Measurements from ENCODE around the gene RIC1. TPM values are rescaled to one million over a fixed set of nuclear protein-coding genes. Genes with fewer than 3 reads are reported as not detected.

RIC1 gene
- total RNA-seq, 1 donor from 2014 or later = 40.7 TPM

DNA sequence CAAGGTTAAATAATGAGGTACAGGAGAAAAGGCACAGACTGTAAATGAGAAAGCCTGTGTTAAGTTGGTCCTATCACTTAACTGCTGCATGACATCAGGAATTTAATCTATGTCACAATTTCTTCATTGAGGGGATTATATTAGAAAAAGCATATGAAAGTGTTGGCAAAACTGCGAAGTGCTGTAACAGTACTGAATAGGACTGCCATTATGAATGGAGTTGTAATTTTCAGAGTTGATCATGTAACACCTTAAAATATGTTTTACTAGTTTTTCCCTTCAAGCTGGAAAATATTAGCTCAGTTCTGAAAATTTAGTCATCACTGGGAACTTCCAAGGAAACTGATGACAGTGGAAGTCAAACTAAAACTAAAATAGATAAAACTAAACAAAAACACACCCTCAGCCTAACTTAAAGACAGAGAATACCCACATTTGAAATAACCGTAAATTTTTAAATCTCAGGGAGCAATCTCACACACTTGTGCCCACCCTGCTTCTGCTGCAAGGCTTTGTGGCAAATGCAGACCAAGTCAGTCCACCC is 158.9 kb downstream of the RIC1 start:
- TF ChIP-seq, protein P1, sequence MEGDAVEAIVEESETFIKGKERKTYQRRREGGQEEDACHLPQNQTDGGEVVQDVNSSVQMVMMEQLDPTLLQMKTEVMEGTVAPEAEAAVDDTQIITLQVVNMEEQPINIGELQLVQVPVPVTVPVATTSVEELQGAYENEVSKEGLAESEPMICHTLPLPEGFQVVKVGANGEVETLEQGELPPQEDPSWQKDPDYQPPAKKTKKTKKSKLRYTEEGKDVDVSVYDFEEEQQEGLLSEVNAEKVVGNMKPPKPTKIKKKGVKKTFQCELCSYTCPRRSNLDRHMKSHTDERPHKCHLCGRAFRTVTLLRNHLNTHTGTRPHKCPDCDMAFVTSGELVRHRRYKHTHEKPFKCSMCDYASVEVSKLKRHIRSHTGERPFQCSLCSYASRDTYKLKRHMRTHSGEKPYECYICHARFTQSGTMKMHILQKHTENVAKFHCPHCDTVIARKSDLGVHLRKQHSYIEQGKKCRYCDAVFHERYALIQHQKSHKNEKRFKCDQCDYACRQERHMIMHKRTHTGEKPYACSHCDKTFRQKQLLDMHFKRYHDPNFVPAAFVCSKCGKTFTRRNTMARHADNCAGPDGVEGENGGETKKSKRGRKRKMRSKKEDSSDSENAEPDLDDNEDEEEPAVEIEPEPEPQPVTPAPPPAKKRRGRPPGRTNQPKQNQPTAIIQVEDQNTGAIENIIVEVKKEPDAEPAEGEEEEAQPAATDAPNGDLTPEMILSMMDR (IDR thresholded peaks at IDR 0.05) = no peak
- Mint-ChIP-seq H3K4me1 (ENCODE audit: low read depth) (peaks cover 15% of the 10 kb centered on the region), H3K36me3 (ENCODE audit: low read depth) (peaks cover 18% of the 10 kb centered on the region), H3K27me3 (ENCODE audit: low read depth) (no peaks in the 10 kb centered on the region), H3K27ac (ENCODE audit: unreplicated experiment) (no peak overlapping the region), H3K4me3 (ENCODE audit: unreplicated experiment) (no peak overlapping the region), H3K9me3 (ENCODE audit: low read depth) (peaks cover 4% of the 10 kb centered on the region)
- DNase-seq (ENCODE audit: low spot score) = no peak

- TF ChIP-seq, protein P1 (IDR thresholded peaks at IDR 0.05) = no peak
- Mint-ChIP-seq H3K9me3 (ENCODE audit: low read depth) (no peaks in the 10 kb centered on the region), H3K27ac (ENCODE audit: unreplicated experiment) (no peak overlapping the region), H3K4me3 (ENCODE audit: unreplicated experiment) (no peak overlapping the region), H3K27me3 (ENCODE audit: low read depth) (no peaks in the 10 kb centered on the region), H3K4me1 (ENCODE audit: low read depth) (peaks cover 10% of the 10 kb centered on the region), H3K36me3 (ENCODE audit: low read depth) (peaks cover 12% of the 10 kb centered on the region)
- DNase-seq (ENCODE audit: low spot score) = no peak
Measured at GRCh38 chr9:5789489-5789888, 160.6 kb downstream of the RIC1 start.

DNA sequence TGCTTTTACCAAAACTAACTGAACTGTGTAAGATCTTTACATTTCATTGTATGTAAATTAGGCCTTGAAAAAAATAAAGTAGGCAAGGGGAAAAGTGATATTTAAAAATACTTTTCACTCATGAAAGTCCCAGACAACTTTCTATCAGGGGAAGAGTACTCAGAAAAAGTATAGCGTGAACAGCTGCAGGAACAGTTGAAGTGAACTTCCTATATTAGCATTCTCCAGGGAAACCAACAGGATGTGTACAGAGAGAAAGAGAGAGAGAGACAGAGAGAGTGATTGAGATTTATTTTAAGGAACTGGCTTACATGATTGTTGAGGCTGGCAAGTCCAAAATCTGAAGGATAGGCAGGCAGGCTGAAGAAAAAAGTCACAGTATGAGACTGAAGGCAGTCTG is 162.0 kb downstream of the RIC1 start:
- TF ChIP-seq, protein P1 (IDR thresholded peaks at IDR 0.05) = no peak
- Mint-ChIP-seq H3K36me3 (ENCODE audit: low read depth) (peaks cover 7% of the 10 kb centered on the region), H3K9me3 (ENCODE audit: low read depth) (no peaks in the 10 kb centered on the region), H3K27ac (ENCODE audit: unreplicated experiment) (no peak overlapping the region), H3K27me3 (ENCODE audit: low read depth) (no peaks in the 10 kb centered on the region), H3K4me3 (ENCODE audit: unreplicated experiment) (no peak overlapping the region), H3K4me1 (ENCODE audit: low read depth) (peaks cover 10% of the 10 kb centered on the region)
- DNase-seq (ENCODE audit: low spot score) = no peak

DNA sequence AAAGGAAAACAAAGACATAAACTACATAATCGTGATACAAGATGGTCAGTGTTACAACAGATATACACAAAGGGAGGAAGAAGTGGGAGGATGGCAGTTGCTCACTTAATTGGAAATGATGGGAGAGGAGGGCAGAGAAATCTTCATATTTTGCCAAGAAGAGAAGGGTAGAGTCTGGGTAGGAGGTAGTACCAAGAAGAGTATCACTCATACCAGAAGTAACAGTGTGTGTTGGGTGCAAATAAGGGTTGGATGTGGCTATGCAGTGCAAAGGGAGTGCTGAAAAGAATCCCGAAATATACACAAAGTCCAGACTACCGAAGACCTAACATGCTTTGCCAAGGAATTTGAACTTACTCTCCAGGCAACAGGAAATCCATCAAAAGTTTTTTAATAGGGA is 163.0 kb downstream of the RIC1 start:
- peaks cover 3% of the 10 kb centered on the region for H3K36me3 Mint-ChIP-seq (ENCODE audit: low read depth)
- no peak overlapping the region for H3K27ac Mint-ChIP-seq (ENCODE audit: unreplicated experiment)
- H3K9me3 Mint-ChIP-seq (ENCODE audit: low read depth) = no peaks in the 10 kb centered on the region
- peaks cover 10% of the 10 kb centered on the region for H3K4me1 Mint-ChIP-seq (ENCODE audit: low read depth)
- H3K4me3 Mint-ChIP-seq (ENCODE audit: unreplicated experiment) = no peak overlapping the region
- TF ChIP-seq, protein P1 (IDR thresholded peaks at IDR 0.05) = no peak
- H3K27me3 Mint-ChIP-seq (ENCODE audit: low read depth) = no peaks in the 10 kb centered on the region
- DNase-seq (ENCODE audit: low spot score) = no peak

DNA sequence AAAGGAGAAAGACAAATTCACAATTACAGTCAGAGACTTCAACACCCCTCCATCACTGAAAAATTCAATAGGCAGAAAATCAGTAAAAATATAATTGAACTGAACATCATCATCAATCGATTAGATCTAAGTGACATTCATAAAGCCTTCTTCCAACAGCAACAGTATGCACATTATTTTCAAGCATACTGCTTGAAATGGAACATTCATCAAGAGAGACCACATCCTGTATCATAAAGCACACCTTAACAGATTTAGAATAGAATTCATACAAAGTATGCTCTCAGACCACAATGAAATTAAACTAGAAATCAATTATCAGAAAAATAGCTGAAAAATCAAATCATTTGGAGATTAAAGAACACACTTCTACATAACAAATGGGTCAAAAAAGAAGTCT is 164.9 kb downstream of the RIC1 start:
- no peak overlapping the region for H3K4me3 Mint-ChIP-seq (ENCODE audit: unreplicated experiment)
- peaks cover 7% of the 10 kb centered on the region for H3K4me1 Mint-ChIP-seq (ENCODE audit: low read depth)
- peaks cover 2% of the 10 kb centered on the region for H3K36me3 Mint-ChIP-seq (ENCODE audit: low read depth)
- no peak for DNase-seq (ENCODE audit: low spot score)
- no peak overlapping the region for H3K27ac Mint-ChIP-seq (ENCODE audit: unreplicated experiment)
- no peaks in the 10 kb centered on the region for H3K9me3 Mint-ChIP-seq (ENCODE audit: low read depth)
- TF ChIP-seq, protein P1 (IDR thresholded peaks at IDR 0.05) = no peak
- H3K27me3 Mint-ChIP-seq (ENCODE audit: low read depth) = no peaks in the 10 kb centered on the region

Measured in chondrocyte (in vitro differentiated cells).